Measurements from ENCODE around the gene CAMK2B. TPM values are rescaled to one million over a fixed set of nuclear protein-coding genes. Genes with fewer than 3 reads are reported as not detected.

CAMK2B gene
- total RNA-seq, 4 donors from 2014 or later, result 0.44 to 5.1 (median 0.81) TPM

DNA sequence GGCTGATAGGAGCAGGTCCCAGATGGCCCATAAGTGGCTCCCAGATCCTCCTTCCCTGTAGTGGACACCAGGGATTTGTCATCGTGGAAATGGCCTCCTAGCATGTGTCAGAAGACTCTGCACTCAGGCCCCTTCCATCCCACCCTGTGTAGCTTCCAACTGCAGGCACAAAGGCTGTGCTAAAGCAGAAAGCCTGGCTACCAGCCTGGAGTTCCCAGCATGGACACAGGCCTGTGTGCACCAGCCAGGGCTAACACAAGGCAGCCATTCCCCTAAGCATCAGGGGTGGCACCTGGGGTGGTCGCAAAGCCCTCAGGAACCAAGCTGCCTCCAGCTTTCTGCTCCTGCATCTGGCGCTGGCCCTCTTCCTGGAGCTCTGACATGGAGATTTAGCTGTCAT, 4.5 kb upstream of the CAMK2B start:
- TF ChIP-seq CTCF (IDR thresholded peaks at IDR 0.05; ENCODE audit: low read depth), result no peak

- TF ChIP-seq CTCF (IDR thresholded peaks at IDR 0.05; ENCODE audit: low read depth), result no peak
Observed at GRCh38 chr7:44329081-44329480, 3.7 kb upstream of the CAMK2B start.

DNA sequence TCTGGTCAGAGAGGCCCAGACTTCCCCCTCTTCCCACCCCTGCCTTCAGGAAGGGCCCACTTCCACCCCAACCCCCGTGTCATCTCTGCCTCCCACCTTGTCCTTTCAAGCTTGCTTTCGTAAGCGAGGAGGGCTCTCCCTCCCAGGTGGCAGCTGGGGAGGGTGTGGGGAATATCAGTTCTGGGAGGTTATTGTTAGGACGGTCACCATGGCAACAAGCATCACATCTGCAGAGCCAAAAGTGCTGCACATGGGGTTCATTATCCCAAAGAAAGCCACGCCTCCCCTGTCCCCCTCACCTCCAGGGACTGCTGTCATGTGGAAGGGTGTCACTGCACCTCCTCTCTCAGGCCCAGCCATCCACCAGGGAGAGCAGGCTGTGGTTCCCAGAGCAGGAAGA, 2.6 kb upstream of the CAMK2B start:
- TF ChIP-seq CTCF (IDR thresholded peaks at IDR 0.05; ENCODE audit: low read depth), result no peak

DNA sequence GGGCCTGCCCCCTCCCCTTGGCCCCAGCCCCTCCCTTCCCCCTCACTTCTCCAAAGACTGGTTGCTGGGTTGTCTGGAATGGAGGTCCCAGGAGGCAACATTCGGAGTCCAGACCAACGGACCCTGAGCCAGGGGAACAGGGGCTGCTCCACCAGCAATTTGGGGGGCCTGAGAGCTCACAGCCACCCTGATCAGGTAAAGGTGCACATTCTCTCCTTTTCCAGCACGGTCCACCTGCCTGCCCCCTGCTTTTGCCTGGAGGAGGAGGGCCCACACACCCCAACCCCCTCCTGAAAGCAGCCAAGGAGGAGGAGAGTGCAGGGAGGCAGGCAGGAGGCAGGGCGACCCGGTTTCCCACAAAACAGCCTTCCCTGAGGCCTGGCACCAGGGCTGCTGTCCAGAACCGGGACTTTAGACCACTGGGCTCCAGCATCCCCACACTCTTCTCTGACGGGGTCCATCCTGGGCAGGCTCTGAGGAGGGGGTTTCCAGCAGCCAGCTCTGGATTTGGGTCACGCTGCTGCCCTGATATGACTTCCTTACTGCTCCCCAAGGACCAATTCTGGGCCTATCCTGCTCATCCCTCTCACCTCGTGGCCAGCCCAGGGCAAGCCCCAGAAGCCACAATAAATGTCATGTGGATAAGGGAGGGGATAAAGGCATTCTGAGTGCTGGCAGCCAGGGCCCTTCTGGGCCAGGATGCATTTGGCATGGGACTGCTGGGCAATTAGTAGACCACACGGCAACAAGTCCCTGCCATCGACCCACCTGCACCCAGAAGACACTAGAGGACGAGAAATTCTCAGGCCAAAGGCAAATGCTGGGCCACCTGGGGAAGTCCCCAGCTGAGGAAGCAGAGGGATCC, 1.1 kb upstream of the CAMK2B start:
- no peak for TF ChIP-seq CTCF (IDR thresholded peaks at IDR 0.05; ENCODE audit: low read depth)

DNA sequence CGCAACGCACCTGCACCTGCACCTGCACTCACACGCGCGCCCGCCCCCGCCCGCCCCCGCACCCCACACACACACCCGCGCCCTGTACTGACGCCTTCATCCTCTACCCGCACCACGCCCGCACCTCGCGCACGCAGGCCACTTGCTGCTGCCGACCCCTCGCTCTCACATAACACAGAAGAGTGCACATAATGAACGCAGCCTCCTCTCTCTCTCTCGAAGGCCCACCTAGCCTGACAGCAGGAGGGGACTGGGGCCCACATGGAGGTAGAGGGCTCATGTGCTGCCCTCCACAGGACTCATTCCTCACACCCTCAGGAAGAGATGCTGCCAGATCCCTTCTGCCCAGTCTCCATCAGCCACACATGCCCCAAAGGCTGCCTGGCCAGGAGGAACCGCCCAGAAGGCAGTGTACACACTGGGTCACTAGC, 432 bp upstream of the CAMK2B start:
- no peak for TF ChIP-seq CTCF (IDR thresholded peaks at IDR 0.05; ENCODE audit: low read depth)

DNA sequence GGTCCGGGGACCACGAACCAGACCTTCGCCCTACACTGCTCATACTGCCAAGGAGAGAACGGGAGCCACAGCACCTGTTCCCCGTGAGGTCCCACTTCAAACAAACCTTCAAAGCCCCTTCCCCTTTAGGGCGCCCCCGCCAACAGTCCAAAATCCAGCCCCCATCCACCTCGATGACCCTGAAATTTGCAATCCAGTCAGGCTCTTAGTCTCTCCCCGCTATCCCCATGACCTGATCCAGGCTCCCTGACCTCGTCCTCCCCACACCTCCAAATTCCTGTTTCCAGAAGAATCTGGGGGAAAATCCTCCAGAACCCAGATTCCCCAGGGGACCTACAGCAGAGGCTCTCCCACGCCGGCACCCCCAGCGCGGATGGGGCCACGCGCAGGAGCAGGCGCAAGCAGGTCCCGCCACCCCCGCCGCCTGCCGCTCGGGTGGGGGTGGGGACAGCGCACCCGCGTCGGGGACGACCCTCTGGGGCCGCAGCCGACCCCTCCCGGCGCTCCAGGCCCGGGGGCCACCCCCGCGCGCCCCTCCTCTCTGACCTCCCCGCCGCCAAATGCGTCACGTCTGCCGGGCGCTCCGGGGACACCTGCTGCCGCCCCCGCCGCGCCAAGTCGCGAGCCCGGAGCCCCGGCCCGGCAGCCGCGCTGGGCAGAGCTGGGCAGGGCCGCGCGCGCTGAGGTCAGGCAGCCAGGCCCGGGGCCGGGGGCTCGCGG, 753 bp downstream of the CAMK2B start:
- no peak for TF ChIP-seq CTCF (IDR thresholded peaks at IDR 0.05; ENCODE audit: low read depth)

DNA sequence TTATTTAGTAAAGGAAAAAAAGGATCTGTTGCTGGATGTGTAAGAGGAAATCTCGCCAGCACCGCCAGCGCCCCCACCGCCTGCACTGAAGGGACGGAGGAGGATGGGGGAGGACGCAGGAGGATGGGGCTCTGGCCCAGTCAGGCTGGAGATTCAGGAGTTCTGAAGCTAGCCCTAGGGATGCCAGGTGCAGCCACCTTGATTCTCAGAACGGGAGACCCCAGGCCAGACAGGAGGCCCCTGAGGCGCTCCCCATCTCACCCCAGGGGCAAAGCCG, 1.3 kb downstream of the CAMK2B start:
- TF ChIP-seq CTCF (IDR thresholded peaks at IDR 0.05; ENCODE audit: low read depth), result no peak

Data from subcutaneous adipose tissue (tissue), 4 donors.